ENCODE data around the gene TIMM44.

- TF ChIP-seq POLR2A (IDR thresholded peaks at IDR 0.05; ENCODE audit: extremely low read depth, insufficient read length): no peak
- TF ChIP-seq, protein P1, sequence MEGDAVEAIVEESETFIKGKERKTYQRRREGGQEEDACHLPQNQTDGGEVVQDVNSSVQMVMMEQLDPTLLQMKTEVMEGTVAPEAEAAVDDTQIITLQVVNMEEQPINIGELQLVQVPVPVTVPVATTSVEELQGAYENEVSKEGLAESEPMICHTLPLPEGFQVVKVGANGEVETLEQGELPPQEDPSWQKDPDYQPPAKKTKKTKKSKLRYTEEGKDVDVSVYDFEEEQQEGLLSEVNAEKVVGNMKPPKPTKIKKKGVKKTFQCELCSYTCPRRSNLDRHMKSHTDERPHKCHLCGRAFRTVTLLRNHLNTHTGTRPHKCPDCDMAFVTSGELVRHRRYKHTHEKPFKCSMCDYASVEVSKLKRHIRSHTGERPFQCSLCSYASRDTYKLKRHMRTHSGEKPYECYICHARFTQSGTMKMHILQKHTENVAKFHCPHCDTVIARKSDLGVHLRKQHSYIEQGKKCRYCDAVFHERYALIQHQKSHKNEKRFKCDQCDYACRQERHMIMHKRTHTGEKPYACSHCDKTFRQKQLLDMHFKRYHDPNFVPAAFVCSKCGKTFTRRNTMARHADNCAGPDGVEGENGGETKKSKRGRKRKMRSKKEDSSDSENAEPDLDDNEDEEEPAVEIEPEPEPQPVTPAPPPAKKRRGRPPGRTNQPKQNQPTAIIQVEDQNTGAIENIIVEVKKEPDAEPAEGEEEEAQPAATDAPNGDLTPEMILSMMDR (IDR thresholded peaks at IDR 0.05; ENCODE audit: low read depth, low read length): no peak
- TF ChIP-seq MAX (IDR thresholded peaks at IDR 0.05; ENCODE audit: low read depth, low read length): no peak
Observed at GRCh38 chr19:7898967-7899366, 44.5 kb downstream of the TIMM44 start.
